ENCODE measurements around the gene TECPR2. TPM values are rescaled to one million over a fixed set of nuclear protein-coding genes. Genes with fewer than 3 reads are reported as not detected.

The TECPR2 gene
- total and polyA plus RNA-seq, 10 donors: 1.1 to 46.6 (median 26.7) TPM

DNA sequence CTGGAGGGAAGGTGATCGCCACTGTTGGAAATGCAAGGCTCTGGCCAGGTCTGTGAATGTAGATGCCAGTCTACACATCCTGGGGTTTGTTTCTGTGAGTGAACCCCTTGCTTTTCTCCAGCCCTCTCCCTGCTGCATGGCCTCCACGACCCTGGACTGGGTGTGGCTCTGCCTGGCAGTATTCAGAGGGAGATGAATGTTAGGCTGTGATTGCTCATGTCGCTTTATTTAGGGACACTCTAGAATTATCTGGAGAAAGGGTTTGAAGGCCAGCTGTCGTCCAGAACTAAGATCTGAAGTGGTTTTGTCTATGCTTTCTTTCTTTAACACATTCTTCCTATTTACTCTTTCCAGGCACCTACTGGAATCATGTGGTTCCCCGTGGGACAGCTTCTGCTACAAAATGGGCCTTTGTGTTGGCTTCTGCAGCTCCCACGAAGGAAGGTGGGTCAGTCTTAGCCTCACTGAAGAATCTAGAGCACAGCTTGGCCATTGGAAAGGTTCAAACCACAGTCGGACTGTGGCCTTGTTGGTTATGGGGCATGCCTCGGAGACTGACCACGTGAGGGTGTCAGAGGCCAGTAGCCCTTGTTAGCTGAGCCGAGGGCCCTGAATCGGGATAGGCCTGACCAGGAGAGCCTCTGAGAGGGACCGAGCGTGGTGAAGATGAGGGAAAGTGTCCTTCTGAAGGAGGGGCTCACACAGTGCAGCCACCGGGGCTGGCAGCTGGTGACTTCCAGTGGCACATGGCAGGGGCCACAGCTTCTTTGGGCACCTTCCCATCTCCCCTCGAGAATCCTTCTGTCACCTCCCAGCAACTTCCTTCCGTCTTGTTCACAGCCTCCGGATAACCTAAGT lies 87.7 kb downstream of the TECPR2 start:
- DNase-seq: no peak
- WGBS, 5 donors: 87 to 93% (median 91%) methylated on average over 15 to 17 of the region's 17 CpGs
- H3K9me3 ChIP-seq: no peaks in the 10 kb centered on the region
- no peaks in the 10 kb centered on the region for H3K27me3 ChIP-seq (replicated peaks in 1 of 7)
- intact Hi-C loops (cut with DNase I; ENCODE audit: low total_unique reads): no loop called here
- H3K36me3 ChIP-seq: peaks cover 0 to 100% (median 73%) of the 10 kb centered on the region in 6 donors
- H3K4me1 ChIP-seq: no peaks in the 10 kb centered on the region
- H3K4me3 ChIP-seq: no peak overlapping the region
- TF ChIP-seq POLR2AphosphoS5 (IDR thresholded peaks at IDR 0.05): no peak
- TF ChIP-seq, protein P1, sequence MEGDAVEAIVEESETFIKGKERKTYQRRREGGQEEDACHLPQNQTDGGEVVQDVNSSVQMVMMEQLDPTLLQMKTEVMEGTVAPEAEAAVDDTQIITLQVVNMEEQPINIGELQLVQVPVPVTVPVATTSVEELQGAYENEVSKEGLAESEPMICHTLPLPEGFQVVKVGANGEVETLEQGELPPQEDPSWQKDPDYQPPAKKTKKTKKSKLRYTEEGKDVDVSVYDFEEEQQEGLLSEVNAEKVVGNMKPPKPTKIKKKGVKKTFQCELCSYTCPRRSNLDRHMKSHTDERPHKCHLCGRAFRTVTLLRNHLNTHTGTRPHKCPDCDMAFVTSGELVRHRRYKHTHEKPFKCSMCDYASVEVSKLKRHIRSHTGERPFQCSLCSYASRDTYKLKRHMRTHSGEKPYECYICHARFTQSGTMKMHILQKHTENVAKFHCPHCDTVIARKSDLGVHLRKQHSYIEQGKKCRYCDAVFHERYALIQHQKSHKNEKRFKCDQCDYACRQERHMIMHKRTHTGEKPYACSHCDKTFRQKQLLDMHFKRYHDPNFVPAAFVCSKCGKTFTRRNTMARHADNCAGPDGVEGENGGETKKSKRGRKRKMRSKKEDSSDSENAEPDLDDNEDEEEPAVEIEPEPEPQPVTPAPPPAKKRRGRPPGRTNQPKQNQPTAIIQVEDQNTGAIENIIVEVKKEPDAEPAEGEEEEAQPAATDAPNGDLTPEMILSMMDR (IDR thresholded peaks at IDR 0.05 in 8 of 11, conservative IDR thresholded peaks at IDR 0.05 in 3 of 11): no peak
- TF ChIP-seq POLR2A (IDR thresholded peaks at IDR 0.05): no peak
- H3K27ac ChIP-seq: no peak overlapping the region

DNA sequence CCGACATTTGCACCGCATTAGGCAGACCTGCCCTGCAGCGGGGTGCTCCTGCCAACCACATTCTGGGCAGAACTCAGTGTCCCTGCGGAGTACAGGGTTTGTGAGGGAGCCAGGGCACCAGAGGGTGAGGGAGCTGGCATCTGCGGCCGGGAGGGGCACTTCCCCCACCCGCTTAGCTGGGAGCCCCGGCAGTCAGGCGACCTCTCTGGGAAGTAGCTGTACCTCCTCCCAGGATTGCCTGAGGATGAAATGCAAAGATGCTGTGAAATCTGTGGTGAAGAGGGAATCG lies 88.3 kb downstream of the TECPR2 start:
- Histone ChIP-seq H3K27ac (no peak overlapping the region), H3K4me3 (no peak overlapping the region), H3K4me1 (no peaks in the 10 kb centered on the region), H3K36me3 (peaks cover 0 to 100% (median 68%) of the 10 kb centered on the region in 6 donors), H3K27me3 (replicated peaks in 1 of 7) (no peaks in the 10 kb centered on the region), H3K9me3 (no peaks in the 10 kb centered on the region)
- TF ChIP-seq POLR2AphosphoS5 (IDR thresholded peaks at IDR 0.05) (no peak), POLR2A (IDR thresholded peaks at IDR 0.05) (no peak)
- TF ChIP-seq, protein P1 (IDR thresholded peaks at IDR 0.05 in 8 of 11, conservative IDR thresholded peaks at IDR 0.05 in 3 of 11): no peak
- no peak for DNase-seq
- intact Hi-C loops (cut with DNase I; ENCODE audit: low total_unique reads): no loop called here
- 94 to 97% (median 96%) methylated on average over 6 to 10 of the region's 10 CpGs for WGBS, 5 donors

DNA sequence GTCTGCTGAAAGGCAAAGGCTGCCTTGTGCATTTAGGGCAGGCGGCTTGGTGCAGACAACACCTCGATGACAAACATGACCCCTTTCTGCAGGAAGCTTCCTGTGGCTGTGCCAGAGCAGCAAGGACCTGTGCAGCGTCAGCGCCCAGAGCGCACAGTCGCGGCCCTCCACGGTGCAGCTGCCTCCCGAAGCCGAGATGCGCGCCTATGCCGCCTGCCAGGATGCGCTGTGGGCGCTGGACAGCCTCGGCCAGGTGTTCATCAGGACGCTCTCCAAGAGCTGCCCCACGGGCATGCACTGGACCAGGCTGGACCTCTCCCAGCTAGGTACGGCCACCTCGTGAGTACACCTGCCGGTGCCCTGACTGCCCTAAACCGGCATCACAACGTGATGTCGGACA lies 89.6 kb downstream of the TECPR2 start:
- intact Hi-C loops (cut with DNase I; ENCODE audit: low total_unique reads): no loop called here
- Histone ChIP-seq H3K27ac (no peak overlapping the region), H3K4me1 (no peaks in the 10 kb centered on the region), H3K9me3 (no peaks in the 10 kb centered on the region), H3K4me3 (no peak overlapping the region), H3K27me3 (replicated peaks in 1 of 7) (no peaks in the 10 kb centered on the region), H3K36me3 (peaks cover 0 to 100% (median 59%) of the 10 kb centered on the region in 6 donors)
- TF ChIP-seq POLR2AphosphoS5 (IDR thresholded peaks at IDR 0.05) (peak in 1 of 3 donors; percentile 12), POLR2A (IDR thresholded peaks at IDR 0.05) (no peak)
- TF ChIP-seq, protein P1 (IDR thresholded peaks at IDR 0.05 in 8 of 11, conservative IDR thresholded peaks at IDR 0.05 in 3 of 11): no peak
- 97 to 98% (median 97%) methylated on average over 21 to 24 of the region's 24 CpGs for WGBS, 5 donors
- no peak for DNase-seq

DNA sequence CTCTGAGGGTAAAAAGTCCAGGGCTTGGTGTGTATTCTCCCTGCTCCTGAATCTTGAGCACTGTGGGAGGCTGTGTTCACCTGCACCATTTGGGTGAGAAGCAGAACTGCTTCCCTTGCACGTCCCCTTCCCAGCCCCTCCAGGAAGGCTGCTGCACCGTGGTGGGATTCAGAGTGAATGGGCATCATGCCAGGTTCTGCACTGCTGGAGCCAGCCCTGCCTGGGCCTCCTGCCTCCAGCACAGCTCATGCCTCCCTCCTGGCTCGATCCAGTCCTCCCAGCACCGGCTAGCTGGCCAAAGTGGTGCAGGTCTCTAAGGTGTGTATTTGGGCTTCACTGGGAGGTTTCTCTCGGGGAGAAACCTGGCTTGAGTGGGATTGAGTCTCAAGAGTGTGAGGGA lies 92.0 kb downstream of the TECPR2 start:
- DNase-seq: no peak
- H3K27ac ChIP-seq: no peak overlapping the region
- H3K9me3 ChIP-seq: no peaks in the 10 kb centered on the region
- H3K36me3 ChIP-seq: peaks cover 0 to 100% (median 53%) of the 10 kb centered on the region in 6 donors
- H3K4me3 ChIP-seq: no peak overlapping the region
- H3K4me1 ChIP-seq: no peaks in the 10 kb centered on the region
- 75 to 86% (median 77%) methylated on average over 3 to 5 of the region's 5 CpGs for WGBS, 5 donors
- intact Hi-C loops (cut with DNase I; ENCODE audit: low total_unique reads): no loop called here
- TF ChIP-seq POLR2A (IDR thresholded peaks at IDR 0.05) (no peak), POLR2AphosphoS5 (IDR thresholded peaks at IDR 0.05) (no peak)
- TF ChIP-seq, protein P1 (IDR thresholded peaks at IDR 0.05 in 8 of 11, conservative IDR thresholded peaks at IDR 0.05 in 3 of 11): no peak
- H3K27me3 ChIP-seq (replicated peaks in 1 of 7): no peaks in the 10 kb centered on the region

Measured in spleen (tissue), 11 donors.